Nucleus accumbens (tissue), 56 donors: ENCODE measurements around the gene LRP3.
"Not testable (repeated sequence)": the region's sequence is repeated elsewhere in the genome, so short reads cannot be mapped to it uniquely, and the experiment has no call there.

Source experiments
- DNase-seq, 56 donors: peaks; one replicate each; lab custom pipeline; 2025; lab: John Stamatoyannopoulos, UW

The LRP3 gene

GRCh38 chr19:33175156-33175782 lies 18.9 kb upstream of the LRP3 start:
- no peak for DNase-seq

- peak in 16 of 56 donors; percentile 14 to 75 (median 60) for DNase-seq
These were observed 18.1 kb upstream of the LRP3 start for GRCh38 chr19:33175886-33176669.

GRCh38 chr19:33176670-33177416 lies 17.3 kb upstream of the LRP3 start:
- DNase-seq, result peak; percentile 64 to 99 (median 94)

- DNase-seq, result peak in 28 of 56 donors; percentile 69 to 95 (median 84)
These were observed 16.6 kb upstream of the LRP3 start for GRCh38 chr19:33177417-33177979.

GRCh38 chr19:33186431-33187182 lies 7.5 kb upstream of the LRP3 start:
- DNase-seq, result no peak

- DNase-seq, result no peak
These were observed 7.0 kb upstream of the LRP3 start for GRCh38 chr19:33187183-33187540.

GRCh38 chr19:33189453-33189852 lies 4.7 kb upstream of the LRP3 start:
- DNase-seq, result no peak

GRCh38 chr19:33191092-33191491 lies 3.0 kb upstream of the LRP3 start:
- not testable (repeated sequence) for DNase-seq

- no peak for DNase-seq
These were observed 2.6 kb upstream of the LRP3 start for GRCh38 chr19:33191501-33191900.

- DNase-seq, result no peak
These were observed 2.1 kb upstream of the LRP3 start for GRCh38 chr19:33192010-33192409.

GRCh38 chr19:33193269-33193864 lies 763 bp upstream of the LRP3 start:
- no peak for DNase-seq

GRCh38 chr19:33194532-33194885 lies 379 bp downstream of the LRP3 start:
- no peak for DNase-seq

GRCh38 chr19:33194886-33195644 lies 935 bp downstream of the LRP3 start:
- DNase-seq, result peak in 4 of 56 donors; percentile 11 to 32 (median 22)

GRCh38 chr19:33195645-33196347 lies 1.7 kb downstream of the LRP3 start:
- DNase-seq, result peak in 1 of 56 donors; percentile 29

- no peak for DNase-seq
These were observed 2.5 kb downstream of the LRP3 start for GRCh38 chr19:33196446-33197193.

GRCh38 chr19:33197591-33198000 lies 3.5 kb downstream of the LRP3 start:
- no peak for DNase-seq

- DNase-seq, result no peak
These were observed 4.0 kb downstream of the LRP3 start for GRCh38 chr19:33198169-33198568.
